ENCODE results near the gene LCN6.

The LCN6 gene

GRCh38 chr9:136722093-136722968 is 26.0 kb downstream of the LCN6 start:
- TF ChIP-seq FOXP2 (optimal IDR thresholded peaks at IDR 0.05; ENCODE audit: control extremely low read depth, extremely low read length, insufficient read depth) (no peak), POLR2AphosphoS5 (IDR thresholded peaks at IDR 0.05; ENCODE audit: borderline replicate concordance, low read depth, low read length) (0 out of 2 replicates have a peak, but pooled peaks have one; percentile 22)
- no peak overlapping the region for H3K27ac ChIP-seq
- H3K36me3 ChIP-seq (ENCODE audit: insufficient read depth, low read length), result peaks cover 40% of the 10 kb centered on the region
- DNase-seq (ENCODE audit: low read depth, low spot score), result no peak
- no peak overlapping the region for H3K4me3 ChIP-seq
- H3K9ac ChIP-seq (ENCODE audit: insufficient read length), result no peak overlapping the region
- H3K9me3 ChIP-seq (ENCODE audit: low read depth, low read length), result no peaks in the 10 kb centered on the region

- peaks cover 34% of the 10 kb centered on the region for H3K36me3 ChIP-seq (ENCODE audit: insufficient read depth, low read length)
Observed at GRCh38 chr9:136721339-136722092, 26.8 kb downstream of the LCN6 start.

GRCh38 chr9:136720898-136721338 is 27.4 kb downstream of the LCN6 start:
- Histone ChIP-seq H3K9me3 (ENCODE audit: low read depth, low read length) (no peaks in the 10 kb centered on the region), H3K27ac (0 out of 2 replicates have a peak overlapping the region, but pooled peaks have one; percentile 31), H3K4me3 (no peak overlapping the region), H3K9ac (ENCODE audit: insufficient read length) (no peak overlapping the region), H3K36me3 (ENCODE audit: insufficient read depth, low read length) (peaks cover 28% of the 10 kb centered on the region)
- no peak for TF ChIP-seq FOXP2 (optimal IDR thresholded peaks at IDR 0.05; ENCODE audit: control extremely low read depth, extremely low read length, insufficient read depth)
- TF ChIP-seq EZH2 (IDR thresholded peaks at IDR 0.05), result no peak
- no peak for TF ChIP-seq POLR2AphosphoS5 (IDR thresholded peaks at IDR 0.05; ENCODE audit: borderline replicate concordance, low read depth, low read length)
- no peak for DNase-seq (ENCODE audit: low read depth, low spot score)

More at GRCh38 chr9:136721339-136722092, 26.8 kb downstream of the LCN6 start:
- no peak overlapping the region for H3K4me3 ChIP-seq
- DNase-seq (ENCODE audit: low read depth, low spot score), result no peak
- no peak overlapping the region for H3K27ac ChIP-seq
- H3K9ac ChIP-seq (ENCODE audit: insufficient read length), result no peak overlapping the region
- no peaks in the 10 kb centered on the region for H3K9me3 ChIP-seq (ENCODE audit: low read depth, low read length)
- no peak for TF ChIP-seq EZH2 (IDR thresholded peaks at IDR 0.05)
- TF ChIP-seq POLR2AphosphoS5 (IDR thresholded peaks at IDR 0.05; ENCODE audit: borderline replicate concordance, low read depth, low read length), result peak; percentile 43; the same call in 1 of the 2 replicates

- 0 out of 2 replicates have a peak overlapping the region, but pooled peaks have one; percentile 31 for H3K27ac ChIP-seq
- no peak overlapping the region for H3K9ac ChIP-seq (ENCODE audit: insufficient read length)
- H3K9me3 ChIP-seq (ENCODE audit: low read depth, low read length), result no peaks in the 10 kb centered on the region
- no peak for DNase-seq (ENCODE audit: low read depth, low spot score)
- TF ChIP-seq FOXP2 (optimal IDR thresholded peaks at IDR 0.05; ENCODE audit: control extremely low read depth, extremely low read length, insufficient read depth) (no peak), EZH2 (IDR thresholded peaks at IDR 0.05) (no peak), POLR2AphosphoS5 (IDR thresholded peaks at IDR 0.05; ENCODE audit: borderline replicate concordance, low read depth, low read length) (peak; percentile 11; the same call in 1 of the 2 replicates)
- H3K36me3 ChIP-seq (ENCODE audit: insufficient read depth, low read length), result peaks cover 23% of the 10 kb centered on the region
- H3K4me3 ChIP-seq, result no peak overlapping the region
Observed at GRCh38 chr9:136720251-136720897, 28.0 kb downstream of the LCN6 start.

GRCh38 chr9:136719195-136719880 is 29.0 kb downstream of the LCN6 start:
- Histone ChIP-seq H3K27ac (no peak overlapping the region), H3K36me3 (ENCODE audit: insufficient read depth, low read length) (peaks cover 13% of the 10 kb centered on the region), H3K9me3 (ENCODE audit: low read depth, low read length) (no peaks in the 10 kb centered on the region), H3K9ac (ENCODE audit: insufficient read length) (no peak overlapping the region), H3K4me3 (no peak overlapping the region)
- TF ChIP-seq EZH2 (IDR thresholded peaks at IDR 0.05), result no peak
- TF ChIP-seq POLR2AphosphoS5 (IDR thresholded peaks at IDR 0.05; ENCODE audit: borderline replicate concordance, low read depth, low read length), result no peak
- no peak for TF ChIP-seq FOXP2 (optimal IDR thresholded peaks at IDR 0.05; ENCODE audit: control extremely low read depth, extremely low read length, insufficient read depth)
- no peak for DNase-seq (ENCODE audit: low read depth, low spot score)

- H3K9me3 ChIP-seq (ENCODE audit: low read depth, low read length), result no peaks in the 10 kb centered on the region
- no peak overlapping the region for H3K27ac ChIP-seq
- H3K4me3 ChIP-seq, result no peak overlapping the region
- no peak for DNase-seq (ENCODE audit: low read depth, low spot score)
- H3K36me3 ChIP-seq (ENCODE audit: insufficient read depth, low read length), result peaks cover 6% of the 10 kb centered on the region
- no peak for TF ChIP-seq EZH2 (IDR thresholded peaks at IDR 0.05)
- no peak for TF ChIP-seq FOXP2 (optimal IDR thresholded peaks at IDR 0.05; ENCODE audit: control extremely low read depth, extremely low read length, insufficient read depth)
- TF ChIP-seq POLR2AphosphoS5 (IDR thresholded peaks at IDR 0.05; ENCODE audit: borderline replicate concordance, low read depth, low read length), result no peak
- no peak overlapping the region for H3K9ac ChIP-seq (ENCODE audit: insufficient read length)
Observed at GRCh38 chr9:136718345-136719194, 29.8 kb downstream of the LCN6 start.

GRCh38 chr9:136717399-136717798 is 30.9 kb downstream of the LCN6 start:
- no peak overlapping the region for H3K27ac ChIP-seq
- H3K9ac ChIP-seq (ENCODE audit: insufficient read length), result no peak overlapping the region
- H3K4me3 ChIP-seq, result no peak overlapping the region
- no peak for TF ChIP-seq FOXP2 (optimal IDR thresholded peaks at IDR 0.05; ENCODE audit: control extremely low read depth, extremely low read length, insufficient read depth)
- TF ChIP-seq EZH2 (IDR thresholded peaks at IDR 0.05), result no peak
- TF ChIP-seq POLR2AphosphoS5 (IDR thresholded peaks at IDR 0.05; ENCODE audit: borderline replicate concordance, low read depth, low read length), result no peak
- H3K9me3 ChIP-seq (ENCODE audit: low read depth, low read length), result no peaks in the 10 kb centered on the region
- no peaks in the 10 kb centered on the region; the same call in 1 of the 2 replicates for H3K36me3 ChIP-seq (ENCODE audit: insufficient read depth, low read length)
- DNase-seq (ENCODE audit: low read depth, low spot score), result no peak
